Neuronal stem cell (in vitro differentiated cells): ENCODE data around the gene KIAA1549. TPM values are rescaled to one million over a fixed set of nuclear protein-coding genes. Genes with fewer than 3 reads are reported as not detected.
A peak's percentile ranks its signal among the peaks of the same experiment; 100 is the strongest.
"Not testable (repeated sequence)": the region's sequence is repeated elsewhere in the genome, so short reads cannot be mapped to it uniquely, and the experiment has no call there.

ENCODE experiments used
- DNase-seq: peaks from one replicate; pipeline ENCODE4 v3.0.0-alpha.2; 2013; ENCODE audit warnings: low spot score
- H2AFZ ChIP-seq: one replicate; pipeline ENCODE4 v1.6.1; 2013; ENCODE audit warnings: mild to moderate bottlenecking, low read length, inconsistent platforms
- H2AK5ac ChIP-seq: 2 replicates; pipeline ENCODE4 v1.6.1; 2013; ENCODE audit warnings: low read depth, mild to moderate bottlenecking, inconsistent platforms, low read length, moderate library complexity, mixed read lengths
- H2BK120ac ChIP-seq: 2 replicates; pipeline ENCODE4 v1.6.1; 2013; ENCODE audit warnings: low read depth, mild to moderate bottlenecking, inconsistent platforms, low read length, moderate library complexity, mixed read lengths
- H2BK12ac ChIP-seq: one replicate; pipeline ENCODE4 v1.6.1; 2013; ENCODE audit warnings: low read length, inconsistent platforms
- H2BK15ac ChIP-seq: 2 replicates; pipeline ENCODE4 v1.6.1; 2013; ENCODE audit warnings: mild to moderate bottlenecking, low read length, inconsistent platforms, mixed read lengths
- H2BK5ac ChIP-seq: one replicate; pipeline ENCODE4 v1.6.1; 2013; ENCODE audit warnings: inconsistent platforms, mild to moderate bottlenecking, low read length, moderate library complexity
- H3K14ac ChIP-seq: one replicate; pipeline ENCODE4 v1.6.1; 2013; ENCODE audit warnings: low read length, inconsistent platforms
- H3K18ac ChIP-seq: 2 replicates; pipeline ENCODE4 v1.6.1; 2013; ENCODE audit warnings: low read length, inconsistent platforms
- H3K23ac ChIP-seq: 2 replicates; pipeline ENCODE4 v1.6.1; 2013; ENCODE audit warnings: low read depth, mild to moderate bottlenecking, mixed read lengths, low read length, inconsistent platforms; ENCODE audit not compliant: poor library complexity
- H3K27ac ChIP-seq: replicated peaks from 3 replicates; pipeline ENCODE4 v1.5.1; 2013; ENCODE audit warnings: low read length, inconsistent platforms
- H3K27me3 ChIP-seq, 3 experiments: 2 replicates each; pipeline ENCODE4 v1.6.1; 2013; ENCODE audit warnings: low read length in 3 of 3, mild to moderate bottlenecking in 2 of 3, inconsistent platforms in 1 of 3, low read depth in 1 of 3, mixed read lengths in 1 of 3, moderate library complexity in 1 of 3; ENCODE audit not compliant: control insufficient read depth in 3 of 3, insufficient read depth in 3 of 3
- H3K36me3 ChIP-seq, 2 donors: replicated peaks in 1 of 2; 2 replicates each; pipeline ENCODE4 v1.6.1; 2013; ENCODE audit warnings: low read length in 2 of 2; ENCODE audit not compliant: control insufficient read depth in 2 of 2, insufficient read depth in 2 of 2
- H3K4ac ChIP-seq: 2 replicates; pipeline ENCODE4 v1.6.1; 2013; ENCODE audit warnings: inconsistent platforms, mild to moderate bottlenecking, low read length, moderate library complexity
- H3K4me1 ChIP-seq, 2 donors: 1 replicate in 1 of 2; 2 replicates in 1 of 2; pipeline ENCODE4 v1.6.1; 2013; ENCODE audit warnings: low read length in 2 of 2, low read depth in 1 of 2; ENCODE audit not compliant: control insufficient read depth in 2 of 2, insufficient read depth in 1 of 2
- H3K4me2 ChIP-seq: one replicate; pipeline ENCODE4 v1.6.1; 2013; ENCODE audit warnings: mild to moderate bottlenecking, low read length, inconsistent platforms; ENCODE audit not compliant: insufficient read depth, poor library complexity, severe bottlenecking
- H3K4me3 ChIP-seq, 2 donors: 2 replicates each; pipeline ENCODE4 v1.5.1; 2013; ENCODE audit warnings: low read length in 2 of 2, mild to moderate bottlenecking in 2 of 2, inconsistent platforms in 1 of 2, moderate library complexity in 1 of 2
- H3K79me1 ChIP-seq: one replicate; pipeline ENCODE4 v1.6.1; 2013; ENCODE audit warnings: low read depth, mild to moderate bottlenecking, inconsistent platforms, low read length, moderate library complexity
- H3K9ac ChIP-seq: one replicate; pipeline ENCODE4 v1.6.1; 2013; ENCODE audit warnings: mild to moderate bottlenecking, low read depth, low read length, inconsistent platforms; ENCODE audit not compliant: poor library complexity
- H3K9me3 ChIP-seq, 2 donors: replicated peaks in 1 of 2; 2 replicates each; pipeline versions ENCODE3 to v1.6.1; 2013; ENCODE audit warnings: low read length in 2 of 2, mild to moderate bottlenecking in 2 of 2, inconsistent platforms in 1 of 2, low read depth in 1 of 2, mixed read lengths in 1 of 2, moderate library complexity in 1 of 2; ENCODE audit not compliant: control insufficient read depth in 2 of 2, insufficient read depth in 1 of 2
- H4K8ac ChIP-seq: one replicate; pipeline ENCODE4 v1.6.1; 2013; ENCODE audit warnings: low read depth, mild to moderate bottlenecking, inconsistent platforms, low read length, moderate library complexity
- H4K91ac ChIP-seq: one replicate; pipeline ENCODE4 v1.6.1; 2013; ENCODE audit warnings: low read length, low read depth, mild to moderate bottlenecking, inconsistent platforms; ENCODE audit not compliant: poor library complexity
- WGBS, 2 donors: extraction: QIAGEN DNeasy Blood & Tissue Kit; methylation state at CpG; one replicate each; pipeline ENCODE4 v1.1.7; 2013; ENCODE audit warnings: missing lambda C conversion rate in 2 of 2, mixed read lengths in 1 of 2; ENCODE audit not compliant: insufficient read length in 2 of 2, insufficient replicate concordance in 1 of 2; ENCODE audit errors: extremely low coverage in 2 of 2; 5-methylcytosine and 5-hydroxymethylcytosine counted together
- polyA plus RNA-seq, 2 experiments: library from polyadenylated mRNA; stranded (reverse); fragments of 200-250 nt; gene quantifications; one replicate each; pipeline ENCODE4 v1.2.3, GENCODE V29; 2013

Gene KIAA1549
- polyA plus RNA-seq (2013, experiment 1 of 2) = 10.0 TPM
- polyA plus RNA-seq (2013, experiment 2 of 2) = 10.6 TPM

DNA sequence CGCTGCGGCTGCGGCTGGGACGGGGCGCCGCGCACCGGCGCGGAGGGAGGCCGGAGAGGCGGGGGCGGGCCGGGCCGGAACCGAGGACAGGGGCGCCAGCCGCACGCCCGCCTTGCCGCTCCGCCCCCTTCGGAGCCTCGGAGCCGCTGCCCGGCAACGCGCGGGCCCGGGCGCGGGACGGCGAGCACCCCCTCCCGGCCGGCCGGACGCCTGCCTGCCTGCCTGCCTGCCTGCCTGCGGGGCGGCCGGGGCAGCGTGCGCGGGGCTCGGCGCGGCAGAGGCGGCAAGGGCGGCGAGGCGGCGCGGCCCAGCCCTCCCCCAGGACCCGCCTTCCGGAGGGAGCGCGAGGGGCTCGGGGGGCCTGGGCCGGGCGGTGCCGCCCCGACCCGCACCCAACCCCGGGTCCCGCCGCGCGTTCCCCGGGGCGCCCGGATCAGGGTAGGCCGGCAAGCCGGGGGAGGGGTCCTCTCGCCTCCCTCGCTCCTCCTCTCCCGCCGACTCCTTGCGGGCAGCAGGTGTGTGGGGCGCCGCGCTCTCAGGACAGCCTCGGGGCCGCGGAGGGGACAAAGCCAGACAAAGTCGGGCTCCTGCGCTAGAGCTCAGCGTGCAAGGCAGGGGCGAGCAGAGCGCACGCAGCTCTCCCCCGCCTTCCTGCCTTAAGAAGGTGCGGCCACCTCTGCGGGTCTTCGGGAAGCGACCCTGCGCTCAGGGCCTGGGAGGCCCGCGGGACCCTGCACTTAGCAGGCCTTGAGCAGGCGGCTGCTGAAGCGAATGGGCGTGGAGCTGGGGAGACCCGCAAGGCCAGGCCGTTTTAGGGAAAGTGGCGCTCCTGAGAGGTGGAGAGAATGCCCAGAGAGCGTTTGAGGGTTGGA lies at the start of gene KIAA1549:
Gene KIAA1549, minus strand, starts transcription at position 58 of the 872 bp plus-strand sequence. CDS start 120 bp downstream, outside the sequence.
- no CpG with 5 or more reads among the region's 105 CpGs for WGBS, 2 donors
- peak within 1 kb of the TSS; percentile 88 to 91 for H3K4me3 ChIP-seq
- no peak within 1 kb of the TSS for H2BK12ac ChIP-seq
- peak within 1 kb of the TSS; percentile 87 for H4K91ac ChIP-seq
- peaks cover 1 to 4% of the 10 kb centered on the region in 2 donors for H3K36me3 ChIP-seq
- H3K18ac ChIP-seq = peak within 1 kb of the TSS; percentile 95
- H3K27me3 ChIP-seq = no peaks in the 10 kb centered on the region
- H2AFZ ChIP-seq = peak within 1 kb of the TSS; percentile 98
- peaks cover 12 to 14% of the 10 kb centered on the region in 2 donors for H3K4me1 ChIP-seq
- no peak within 1 kb of the TSS for H3K4ac ChIP-seq
- peak within 1 kb of the TSS; percentile 38 for H2AK5ac ChIP-seq
- peak within 1 kb of the TSS; percentile 89 for H3K14ac ChIP-seq
- peak within 1 kb of the TSS; percentile 81 for H3K4me2 ChIP-seq
- H4K8ac ChIP-seq = no peak within 1 kb of the TSS
- H3K27ac ChIP-seq = peak within 1 kb of the TSS; percentile 70
- no peak within 1 kb of the TSS for H2BK15ac ChIP-seq
- H3K23ac ChIP-seq = peak within 1 kb of the TSS; percentile 96
- peak within 1 kb of the TSS; percentile 87 for H3K9ac ChIP-seq
- peak within 1 kb of the TSS; percentile 56 for H2BK5ac ChIP-seq
- no peaks in the 10 kb centered on the region for H3K9me3 ChIP-seq
- H2BK120ac ChIP-seq = peak within 1 kb of the TSS; percentile 62
- peak; percentile 69 for DNase-seq
- peaks cover 6% of the 10 kb centered on the region for H3K79me1 ChIP-seq

DNA sequence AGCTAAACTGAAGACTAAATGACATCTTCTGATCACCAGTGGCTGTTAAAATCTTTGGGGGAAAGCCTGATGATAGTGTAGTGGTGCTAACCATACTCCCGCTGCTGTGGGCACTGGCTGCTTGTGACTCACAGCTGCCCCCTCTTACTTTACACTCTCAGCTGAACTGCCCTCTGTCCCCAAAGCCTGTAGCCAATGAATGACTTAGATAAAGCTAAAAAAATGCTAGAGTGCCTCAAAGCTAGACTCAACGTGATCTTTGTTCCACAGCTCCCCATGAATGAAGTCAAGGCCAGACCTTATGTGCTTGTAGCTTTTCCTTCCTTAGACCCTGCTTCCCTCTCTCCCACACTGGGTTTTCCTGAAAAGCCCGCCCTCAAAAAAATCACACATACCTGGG lies 48.2 kb upstream of the KIAA1549 start:
- H3K4me3 ChIP-seq = no peak overlapping the region
- H2AK5ac ChIP-seq = no peak overlapping the region
- DNase-seq = no peak
- H2BK12ac ChIP-seq = no peak overlapping the region
- H3K9me3 ChIP-seq = peaks cover 0 to under 1% of the 10 kb centered on the region in 2 donors
- no peak overlapping the region for H3K18ac ChIP-seq
- no peak overlapping the region for H3K27ac ChIP-seq
- H2AFZ ChIP-seq = no peak overlapping the region
- H3K79me1 ChIP-seq = no peaks in the 10 kb centered on the region
- no peak overlapping the region for H3K4ac ChIP-seq
- no peak overlapping the region for H3K9ac ChIP-seq
- H3K36me3 ChIP-seq = peaks cover 0 to 13% of the 10 kb centered on the region in 2 donors
- no peak overlapping the region for H3K4me2 ChIP-seq
- H2BK120ac ChIP-seq = no peak overlapping the region
- no CpG with 5 or more reads among the region's 3 CpGs for WGBS, 2 donors
- H3K23ac ChIP-seq = no peak overlapping the region
- no peak overlapping the region for H3K14ac ChIP-seq
- H4K91ac ChIP-seq = no peak overlapping the region
- H2BK15ac ChIP-seq = no peak overlapping the region
- H3K27me3 ChIP-seq = peaks cover 0 to 11% (median 0%) of the 10 kb centered on the region in 3 experiments
- no peak overlapping the region for H4K8ac ChIP-seq
- H2BK5ac ChIP-seq = no peak overlapping the region
- H3K4me1 ChIP-seq = no peaks in the 10 kb centered on the region

DNA sequence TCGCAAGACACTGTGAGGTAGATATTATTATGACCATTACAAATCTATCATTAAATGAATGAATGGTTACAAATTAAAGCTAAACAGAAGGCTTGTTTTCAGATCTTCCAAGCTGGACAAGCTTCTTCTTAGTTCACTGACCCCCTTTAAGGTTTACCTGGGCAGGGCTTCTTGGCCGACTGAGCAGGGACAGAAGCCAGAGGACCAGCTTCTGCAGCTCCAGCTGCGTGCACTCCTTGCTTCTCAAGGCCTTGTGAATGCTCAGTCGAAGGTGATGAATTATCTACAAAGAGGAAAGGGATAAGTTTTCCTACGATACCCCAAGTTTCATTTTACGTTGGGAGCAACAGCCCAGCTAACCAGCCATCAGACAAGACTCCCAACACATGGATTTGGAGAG lies 45.4 kb upstream of the KIAA1549 start:
- peaks cover 0 to 11% of the 10 kb centered on the region in 2 donors for H3K36me3 ChIP-seq
- WGBS, 2 donors = no CpG with 5 or more reads among the region's 6 CpGs

DNA sequence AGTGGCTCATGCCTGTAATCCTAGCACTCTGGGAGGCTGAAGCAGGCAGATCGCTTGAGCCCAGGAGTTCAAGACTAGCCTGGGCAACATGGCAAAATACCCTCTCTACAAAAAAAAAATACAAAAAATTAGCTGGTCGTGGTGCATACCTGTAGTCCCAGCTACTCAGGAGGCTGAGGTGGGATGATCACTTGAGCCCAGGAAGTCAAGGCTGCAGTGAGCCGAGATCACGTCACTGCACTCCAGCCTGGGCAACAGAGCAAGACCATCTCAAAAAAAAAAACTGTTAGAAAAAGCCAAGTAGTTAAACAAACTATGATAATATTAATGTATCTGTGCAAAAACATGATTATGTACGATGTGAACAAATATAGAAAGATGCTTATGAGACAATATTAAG lies 44.7 kb upstream of the KIAA1549 start:
- not testable (repeated sequence) for H3K9ac ChIP-seq, H3K27ac ChIP-seq, H3K4me3 ChIP-seq, H2AK5ac ChIP-seq, H3K4ac ChIP-seq, H3K23ac ChIP-seq, DNase-seq, H3K79me1 ChIP-seq, H3K4me1 ChIP-seq, H3K9me3 ChIP-seq, H4K8ac ChIP-seq, H3K18ac ChIP-seq, H2AFZ ChIP-seq, H2BK15ac ChIP-seq, H4K91ac ChIP-seq, H3K4me2 ChIP-seq, H2BK12ac ChIP-seq, H3K14ac ChIP-seq, H3K27me3 ChIP-seq, H2BK120ac ChIP-seq, H2BK5ac ChIP-seq
- peaks cover 0 to 11% of the 10 kb centered on the region in 2 donors for H3K36me3 ChIP-seq
- no CpG with 5 or more reads among the region's 5 CpGs for WGBS, 2 donors

More for the DNA sequence above, 45.4 kb upstream of the KIAA1549 start:
- Histone ChIP-seq H4K91ac (no peak overlapping the region), H2BK5ac (no peak overlapping the region), H3K4me1 (no peaks in the 10 kb centered on the region), H3K18ac (no peak overlapping the region), H3K9me3 (no peaks in the 10 kb centered on the region), H2AFZ (no peak overlapping the region), H3K27me3 (no peaks in the 10 kb centered on the region), H3K4ac (no peak overlapping the region), H3K9ac (no peak overlapping the region), H4K8ac (no peak overlapping the region), H3K4me3 (no peak overlapping the region), H3K14ac (no peak overlapping the region), H3K23ac (no peak overlapping the region), H2BK12ac (no peak overlapping the region), H2AK5ac (no peak overlapping the region), H3K27ac (no peak overlapping the region), H2BK120ac (no peak overlapping the region), H3K79me1 (no peaks in the 10 kb centered on the region), H2BK15ac (no peak overlapping the region), H3K4me2 (no peak overlapping the region)
- DNase-seq = no peak
